ENCODE data around the gene CFLAR.

Gene CFLAR

GRCh38 chr2:201216918-201217317 is 101.0 kb downstream of the CFLAR start:
- no peak for DNase-seq (ENCODE audit: low read depth in 2 of 2)

GRCh38 chr2:201218780-201219179 is 102.8 kb downstream of the CFLAR start:
- no peak for DNase-seq (ENCODE audit: low read depth in 2 of 2)

GRCh38 chr2:201219328-201220096 is 103.5 kb downstream of the CFLAR start:
- DNase-seq (ENCODE audit: low read depth in 2 of 2) = no peak

GRCh38 chr2:201220102-201220570 is 104.2 kb downstream of the CFLAR start:
- DNase-seq (ENCODE audit: low read depth in 2 of 2) = no peak

- no peak for DNase-seq (ENCODE audit: low read depth in 2 of 2)
Measured at GRCh38 chr2:201223089-201224073, 107.4 kb downstream of the CFLAR start.
